HCT116 (cell line): ENCODE results near the gene FNIP2. TPM values are rescaled to one million over a fixed set of nuclear protein-coding genes. Genes with fewer than 3 reads are reported as not detected.

Experiments used
- ATAC-seq: fragments of 200-7000 bp; cut with Tn5 transposase; 2 replicates; pipeline ENCODE4 v1.9.1; 2020; ENCODE audit warnings: mild to moderate bottlenecking, moderate library complexity
- BruUV-seq: library from RNA; stranded (reverse); fragments of 400-500 nt; replicated peaks from 2 replicates; lab custom pipeline; 2021; lab: Mats Ljungman, UMichigan
- CTCF ChIA-PET: fragments of 300-600 bp; sonication (Branson Sonifier 250); formaldehyde crosslinking; loops from one replicate; lab custom pipeline; 2021; ENCODE audit warnings: antibody characterized with exemption; lab: Charles Lee
- POLR2A ChIA-PET: fragments of 300-600, 350-600 bp; sonication (Branson Sonifier 250); formaldehyde crosslinking; loops from one replicate; lab custom pipeline; 2021; ENCODE audit warnings: antibody characterized with exemption; lab: Charles Lee
- RAD21 ChIA-PET, 2 experiments: fragments of 300-600 bp; sonication (Branson Sonifier 250); formaldehyde crosslinking; loops; one replicate each; lab custom pipeline; 2023; ENCODE audit warnings: low total read pairs in 2 of 2; ENCODE audit not compliant: uncharacterized antibody in 2 of 2, unreplicated experiment in 2 of 2, low non-redundant PET in 1 of 2; lab: Charles Lee
- DNase-seq: peaks from one replicate; pipeline ENCODE4 v3.0.0-alpha.2; 2010; ENCODE audit warnings: low read depth, low spot score
- H2AFZ ChIP-seq: fragments of 200-600 bp; shearing (Covaris generic), sonication (generic); 2 replicates; pipeline ENCODE4 v1.6.1; 2017; ENCODE audit warnings: low read depth, mixed run types, mixed read lengths, antibody characterized with exemption, low read length; ENCODE audit not compliant: poor library complexity, severe bottlenecking
- H3K27ac ChIP-seq: 2 replicates; pipeline ENCODE4 v1.5.1; 2012; ENCODE audit warnings: low read depth, low read length
- H3K27me3 ChIP-seq: fragments of 200-600 bp; sonication (generic); 2 replicates; pipeline ENCODE4 v1.6.1; 2016; ENCODE audit warnings: mixed run types, low read length, mixed read lengths; ENCODE audit not compliant: insufficient read depth
- H3K36me3 ChIP-seq, 2 experiments: fragments of 200-500 bp in 1 of 2; fragments of 200-600 bp in 1 of 2; sonication (Bioruptor generic) in 1 of 2; sonication (generic) in 1 of 2; 2 replicates each; pipeline versions ENCODE4 v1.5.1 to v1.6.1; 2014 to 2016; ENCODE audit warnings: low read length in 2 of 2, inconsistent platforms in 1 of 2, mixed read lengths in 1 of 2, mixed run types in 1 of 2; ENCODE audit not compliant: insufficient read depth in 2 of 2, control insufficient read depth in 1 of 2
- H3K4me1 ChIP-seq, 2 experiments: fragments of 200-600 bp in 1 of 2; sonication (generic) in 1 of 2; 2 replicates each; pipeline versions ENCODE4 v1.5.1 to v1.6.1; 2012 to 2017; ENCODE audit warnings: low read length in 2 of 2, inconsistent platforms in 1 of 2, mild to moderate bottlenecking in 1 of 2, mixed read lengths in 1 of 2, mixed run types in 1 of 2, moderate library complexity in 1 of 2; ENCODE audit not compliant: insufficient read depth in 2 of 2, control insufficient read depth in 1 of 2
- H3K4me2 ChIP-seq: fragments of 200-600 bp; sonication (generic); 2 replicates; pipeline ENCODE4 v1.6.1; 2017; ENCODE audit warnings: mixed run types, low read length, mixed read lengths
- H3K4me3 ChIP-seq, 2 experiments: fragments of 200-600 bp in 1 of 2; sonication (generic) in 1 of 2; replicated peaks in 1 of 2; 2 replicates each; pipeline ENCODE4 v1.5.1; 2011 to 2016; ENCODE audit warnings: low read length in 2 of 2, control low read depth in 1 of 2, low read depth in 1 of 2, mild to moderate bottlenecking in 1 of 2, mixed read lengths in 1 of 2, mixed run types in 1 of 2
- H3K79me2 ChIP-seq: fragments of 200-600 bp; sonication (generic); 2 replicates; pipeline ENCODE4 v1.6.1; 2017; ENCODE audit warnings: mild to moderate bottlenecking, mixed run types, low read length, moderate library complexity, mixed read lengths; ENCODE audit not compliant: insufficient read depth
- H3K9ac ChIP-seq: fragments of 200-600 bp; sonication (generic); 2 replicates; pipeline ENCODE4 v1.6.1; 2016; ENCODE audit warnings: low read length, mixed read lengths
- H3K9me2 ChIP-seq: fragments of 200-600 bp; sonication (generic), shearing (Covaris generic); 2 replicates; pipeline ENCODE4 v1.6.1; 2017; ENCODE audit warnings: mixed run types, mild to moderate bottlenecking, moderate library complexity; ENCODE audit not compliant: insufficient read depth
- H3K9me3 ChIP-seq, 2 experiments: fragments of 200-500 bp in 1 of 2; fragments of 200-600 bp in 1 of 2; sonication (Bioruptor generic) in 1 of 2; sonication (generic) in 1 of 2; 2 replicates each; pipeline ENCODE4 v1.6.1; 2014 to 2017; ENCODE audit warnings: low read length in 2 of 2, mixed read lengths in 2 of 2, inconsistent platforms in 1 of 2, low read depth in 1 of 2, mild to moderate bottlenecking in 1 of 2, mixed run types in 1 of 2, moderate library complexity in 1 of 2; ENCODE audit not compliant: control insufficient read depth in 1 of 2, insufficient read depth in 1 of 2
- H4K20me1 ChIP-seq: fragments of 200-600 bp; sonication (generic), shearing (Covaris generic); 2 replicates; pipeline ENCODE4 v1.6.1; 2017; ENCODE audit warnings: mixed run types, mild to moderate bottlenecking, moderate library complexity; ENCODE audit not compliant: insufficient read depth
- CBX3 ChIP-seq: IDR thresholded peaks from 2 replicates; pipeline ENCODE4 v1.6.1; 2012; ENCODE audit warnings: low read depth
- CEBPB ChIP-seq: IDR thresholded peaks from 2 replicates; pipeline ENCODE4 v1.6.1; 2012; ENCODE audit warnings: low read depth
- EGR1 ChIP-seq: IDR thresholded peaks from 2 replicates; pipeline ENCODE4 v1.6.1; 2012; ENCODE audit warnings: low read depth
- ELF1 ChIP-seq: IDR thresholded peaks from 2 replicates; pipeline ENCODE4 v1.6.1; 2012; ENCODE audit warnings: low read depth, borderline replicate concordance
- EZH2 ChIP-seq: fragments of 200-600 bp; sonication (generic); IDR thresholded peaks from 2 replicates; pipeline ENCODE4 v1.6.1; 2017; ENCODE audit warnings: antibody characterized with exemption, mixed run types
- POLR2AphosphoS5 ChIP-seq: IDR thresholded peaks from 2 replicates; pipeline ENCODE4 v1.6.1; 2011; ENCODE audit warnings: mild to moderate bottlenecking, low read depth, low read length, moderate library complexity
- RAD21 ChIP-seq: IDR thresholded peaks from 2 replicates; pipeline ENCODE4 v1.6.1; 2012; ENCODE audit warnings: low read depth, mild to moderate bottlenecking
- SIN3A ChIP-seq: IDR thresholded peaks from 2 replicates; pipeline ENCODE4 v1.6.1; 2012; ENCODE audit warnings: low read depth
- SRF ChIP-seq: IDR thresholded peaks from 2 replicates; pipeline ENCODE4 v1.6.1; 2012; ENCODE audit warnings: low read depth
- ZFX ChIP-seq: fragments of 450-650 bp; IDR thresholded peaks from 2 replicates; pipeline ENCODE4 v1.6.1; 2017
- ZNF274 ChIP-seq: fragments of 200-500 bp; sonication (Bioruptor generic); IDR thresholded peaks from 2 replicates; pipeline ENCODE4 v1.6.1; 2014; ENCODE audit warnings: mild to moderate bottlenecking, low read depth, low read length, inconsistent platforms
- intact Hi-C: fragments of 100-400 bp; cut with micrococcal nuclease; formaldehyde crosslinking; loops from 2 replicates; pipeline ENCODE4 v1.10.0; 2022
- total RNA-seq: library from RNA; stranded (reverse); gene quantifications from one replicate; pipeline ENCODE4 v1.2.1, GENCODE V29; 2021; ENCODE audit not compliant: unreplicated experiment
- TF ChIP-seq, protein P1 (sequence below): IDR thresholded peaks from 2 replicates; pipeline ENCODE4 v1.6.1; 2011; ENCODE audit warnings: mild to moderate bottlenecking, low read length, moderate library complexity; ENCODE audit not compliant: insufficient replicate concordance; ENCODE audit errors: extremely low read depth
- TF ChIP-seq, protein P2 (sequence below), 3 experiments: fragments of 200-600 bp in 1 of 3; sonication (generic) in 1 of 3; IDR thresholded peaks in 2 of 3; conservative IDR thresholded peaks in 1 of 3; 2 replicates each; pipeline ENCODE4 v1.5.1; 2012 to 2017; ENCODE audit warnings: low read depth in 2 of 3, low read length in 2 of 3, antibody characterized with exemption in 1 of 3, borderline replicate concordance in 1 of 3, control low read depth in 1 of 3, mild to moderate bottlenecking in 1 of 3, mixed read lengths in 1 of 3, mixed run types in 1 of 3, moderate library complexity in 1 of 3; ENCODE audit not compliant: insufficient read depth in 1 of 3

FNIP2 gene
- total RNA-seq, 1 experiment from 2014 or later: 4.8 TPM

DNA sequence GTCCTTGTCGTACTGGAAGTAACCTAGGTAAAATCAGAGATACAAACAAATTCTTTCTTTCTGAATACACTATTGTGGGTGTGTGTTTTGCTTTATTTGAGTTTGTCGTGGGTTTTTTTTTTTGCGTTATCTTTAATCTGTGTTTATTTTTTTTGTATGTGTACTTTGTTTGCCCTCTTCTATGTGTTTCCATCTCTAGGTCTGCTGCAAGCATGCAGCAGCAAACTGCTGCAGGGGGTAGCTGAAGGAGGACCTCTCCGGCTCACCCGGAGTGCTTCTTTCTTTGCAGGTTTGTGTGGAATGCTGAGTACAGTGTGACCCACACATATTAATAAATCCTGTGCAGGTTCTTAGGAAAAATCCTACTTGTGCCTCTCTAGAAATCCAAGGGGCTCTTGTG lies 64.8 kb downstream of the FNIP2 start:
- Histone ChIP-seq H3K4me2 (no peak overlapping the region), H3K36me3 (no peaks in the 10 kb centered on the region), H3K79me2 (no peaks in the 10 kb centered on the region), H4K20me1 (no peaks in the 10 kb centered on the region), H3K27me3 (no peaks in the 10 kb centered on the region), H3K27ac (no peak overlapping the region), H3K4me3 (no peak overlapping the region), H3K4me1 (no peaks in the 10 kb centered on the region; a peak in 1 of 4 replicates), H3K9me3 (no peaks in the 10 kb centered on the region), H2AFZ (no peak overlapping the region), H3K9me2 (no peaks in the 10 kb centered on the region), H3K9ac (no peak overlapping the region)
- ATAC-seq (no peak), DNase-seq (no peak)
- intact Hi-C loops: no loop called here
- CTCF ChIA-PET: interaction anchor here (1.6 kb wide), 1 partner anchor 18 kb away, joined by 3 read pairs; no protein-coding TSS in a partner anchor
- TF ChIP-seq, protein P1, sequence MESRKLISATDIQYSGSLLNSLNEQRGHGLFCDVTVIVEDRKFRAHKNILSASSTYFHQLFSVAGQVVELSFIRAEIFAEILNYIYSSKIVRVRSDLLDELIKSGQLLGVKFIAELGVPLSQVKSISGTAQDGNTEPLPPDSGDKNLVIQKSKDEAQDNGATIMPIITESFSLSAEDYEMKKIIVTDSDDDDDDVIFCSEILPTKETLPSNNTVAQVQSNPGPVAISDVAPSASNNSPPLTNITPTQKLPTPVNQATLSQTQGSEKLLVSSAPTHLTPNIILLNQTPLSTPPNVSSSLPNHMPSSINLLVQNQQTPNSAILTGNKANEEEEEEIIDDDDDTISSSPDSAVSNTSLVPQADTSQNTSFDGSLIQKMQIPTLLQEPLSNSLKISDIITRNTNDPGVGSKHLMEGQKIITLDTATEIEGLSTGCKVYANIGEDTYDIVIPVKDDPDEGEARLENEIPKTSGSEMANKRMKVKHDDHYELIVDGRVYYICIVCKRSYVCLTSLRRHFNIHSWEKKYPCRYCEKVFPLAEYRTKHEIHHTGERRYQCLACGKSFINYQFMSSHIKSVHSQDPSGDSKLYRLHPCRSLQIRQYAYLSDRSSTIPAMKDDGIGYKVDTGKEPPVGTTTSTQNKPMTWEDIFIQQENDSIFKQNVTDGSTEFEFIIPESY: no peak
- no peak for TF ChIP-seq SIN3A
- no TSS peak for BruUV-seq
- RAD21 ChIA-PET: interaction anchor here in 1 of 2 experiments (0.6 kb wide), 1 partner anchor 1906 kb away, joined by 3 read pairs; no protein-coding TSS in a partner anchor
- POLR2A ChIA-PET: no interaction called here

DNA sequence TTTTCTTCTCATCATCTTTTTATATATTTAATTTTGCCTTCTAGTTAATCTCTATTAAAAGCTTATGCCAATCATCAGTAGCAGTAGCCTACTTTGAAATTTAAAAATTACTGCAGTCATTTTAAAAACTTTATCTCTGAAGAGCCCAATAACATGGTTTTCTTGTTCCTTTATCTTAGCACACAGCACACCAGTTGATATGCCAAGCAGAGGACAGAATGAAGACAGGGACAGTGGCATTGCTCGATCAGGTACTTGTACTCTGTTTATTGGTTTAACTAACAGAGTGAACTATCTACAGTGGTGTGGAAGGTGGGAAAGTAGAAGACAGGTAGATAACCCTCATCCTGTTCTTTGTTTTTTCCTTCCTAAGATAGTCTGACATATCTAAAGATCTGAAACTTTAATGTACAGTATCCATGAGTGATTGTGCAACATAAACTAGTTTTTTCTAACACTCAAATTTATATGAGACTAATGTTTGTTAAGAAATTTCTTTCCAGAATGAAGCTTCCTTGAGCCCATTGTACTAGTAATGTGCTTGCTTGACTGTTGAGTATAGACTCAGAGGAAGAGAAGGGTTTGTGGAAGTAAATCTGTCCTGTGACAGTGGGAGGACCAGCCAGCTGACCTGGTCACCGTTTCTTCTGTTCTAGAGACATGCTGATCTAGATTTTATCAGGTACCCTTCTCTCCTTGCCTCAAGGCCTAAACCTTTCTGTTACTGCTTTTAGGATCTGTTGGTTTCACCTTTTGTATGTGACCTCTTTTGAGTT lies 66.6 kb downstream of the FNIP2 start:
- Histone ChIP-seq H3K27ac (no peak overlapping the region), H3K4me3 (no peak overlapping the region), H3K9ac (no peak overlapping the region), H3K4me1 (no peaks in the 10 kb centered on the region; a peak in 1 of 4 replicates), H4K20me1 (no peaks in the 10 kb centered on the region), H3K79me2 (no peaks in the 10 kb centered on the region), H3K36me3 (no peaks in the 10 kb centered on the region), H3K27me3 (no peaks in the 10 kb centered on the region), H3K4me2 (no peak overlapping the region), H3K9me2 (no peaks in the 10 kb centered on the region), H2AFZ (no peak overlapping the region), H3K9me3 (no peaks in the 10 kb centered on the region)
- DNase-seq (no peak), ATAC-seq (no peak)
- ChIA-PET CTCF (no interaction called here), POLR2A (no interaction called here), RAD21 (no interaction called here)
- BruUV-seq: no TSS peak
- intact Hi-C loops: no loop called here
- TF ChIP-seq EZH2 (no peak), ZFX (no peak), POLR2AphosphoS5 (no peak), CEBPB (no peak), EGR1 (no peak), ELF1 (no peak), RAD21 (no peak), CBX3 (no peak), ZNF274 (no peak), SRF (no peak)
- TF ChIP-seq, protein P2, sequence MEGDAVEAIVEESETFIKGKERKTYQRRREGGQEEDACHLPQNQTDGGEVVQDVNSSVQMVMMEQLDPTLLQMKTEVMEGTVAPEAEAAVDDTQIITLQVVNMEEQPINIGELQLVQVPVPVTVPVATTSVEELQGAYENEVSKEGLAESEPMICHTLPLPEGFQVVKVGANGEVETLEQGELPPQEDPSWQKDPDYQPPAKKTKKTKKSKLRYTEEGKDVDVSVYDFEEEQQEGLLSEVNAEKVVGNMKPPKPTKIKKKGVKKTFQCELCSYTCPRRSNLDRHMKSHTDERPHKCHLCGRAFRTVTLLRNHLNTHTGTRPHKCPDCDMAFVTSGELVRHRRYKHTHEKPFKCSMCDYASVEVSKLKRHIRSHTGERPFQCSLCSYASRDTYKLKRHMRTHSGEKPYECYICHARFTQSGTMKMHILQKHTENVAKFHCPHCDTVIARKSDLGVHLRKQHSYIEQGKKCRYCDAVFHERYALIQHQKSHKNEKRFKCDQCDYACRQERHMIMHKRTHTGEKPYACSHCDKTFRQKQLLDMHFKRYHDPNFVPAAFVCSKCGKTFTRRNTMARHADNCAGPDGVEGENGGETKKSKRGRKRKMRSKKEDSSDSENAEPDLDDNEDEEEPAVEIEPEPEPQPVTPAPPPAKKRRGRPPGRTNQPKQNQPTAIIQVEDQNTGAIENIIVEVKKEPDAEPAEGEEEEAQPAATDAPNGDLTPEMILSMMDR (IDR thresholded peaks at IDR 0.05 in 2 of 3, conservative IDR thresholded peaks at IDR 0.05 in 1 of 3; ENCODE audit: borderline replicate concordance in 1 of 3, insufficient read depth in 1 of 3, low read depth in 2 of 3, low read length in 2 of 3): no peak
